ENCODE measurements around the gene NWD2. TPM values are rescaled to one million over a fixed set of nuclear protein-coding genes. Genes with fewer than 3 reads are reported as not detected.
"Not testable (repeated sequence)": the region's sequence is repeated elsewhere in the genome, so short reads cannot be mapped to it uniquely, and the experiment has no call there.

NWD2 gene
- total and polyA plus RNA-seq, 10 donors: 0.05 TPM; not detected in 9

DNA sequence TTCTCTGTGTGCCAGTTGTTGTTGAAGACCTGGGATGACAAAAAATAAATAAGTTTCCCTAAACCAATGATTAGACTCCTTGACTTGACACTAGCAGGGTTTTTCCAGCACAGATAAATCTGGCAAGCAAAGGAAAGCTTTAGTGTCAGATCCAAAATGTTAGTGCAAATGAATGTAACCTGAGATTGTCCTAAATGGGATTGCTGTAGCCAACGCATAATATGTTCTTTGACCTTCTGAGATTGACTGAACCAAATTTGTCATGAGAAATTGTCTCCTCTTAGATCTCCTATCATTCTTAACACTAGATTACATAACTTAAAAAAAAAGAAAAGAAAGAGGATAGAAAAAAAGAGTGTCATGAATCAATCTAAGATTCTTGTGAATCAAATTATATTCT is 245.2 kb downstream of the NWD2 start:
- 64 to 79% (median 77%) methylated on average over 1 of the region's 1 CpG for WGBS, 5 donors
- Histone ChIP-seq H3K36me3 (no peaks in the 10 kb centered on the region), H3K9me3 (peaks cover 0 to 2% (median 0%) of the 10 kb centered on the region in 8 donors), H3K27ac (no peak overlapping the region), H3K4me1 (no peaks in the 10 kb centered on the region), H3K27me3 (replicated peaks in 1 of 7) (no peaks in the 10 kb centered on the region), H3K4me3 (no peak overlapping the region)
- DNase-seq: no peak
- intact Hi-C loops (cut with DNase I; ENCODE audit: low total_unique reads): no loop called here
- TF ChIP-seq POLR2A (IDR thresholded peaks at IDR 0.05) (no peak), POLR2AphosphoS5 (IDR thresholded peaks at IDR 0.05) (no peak)
- TF ChIP-seq, protein P1, sequence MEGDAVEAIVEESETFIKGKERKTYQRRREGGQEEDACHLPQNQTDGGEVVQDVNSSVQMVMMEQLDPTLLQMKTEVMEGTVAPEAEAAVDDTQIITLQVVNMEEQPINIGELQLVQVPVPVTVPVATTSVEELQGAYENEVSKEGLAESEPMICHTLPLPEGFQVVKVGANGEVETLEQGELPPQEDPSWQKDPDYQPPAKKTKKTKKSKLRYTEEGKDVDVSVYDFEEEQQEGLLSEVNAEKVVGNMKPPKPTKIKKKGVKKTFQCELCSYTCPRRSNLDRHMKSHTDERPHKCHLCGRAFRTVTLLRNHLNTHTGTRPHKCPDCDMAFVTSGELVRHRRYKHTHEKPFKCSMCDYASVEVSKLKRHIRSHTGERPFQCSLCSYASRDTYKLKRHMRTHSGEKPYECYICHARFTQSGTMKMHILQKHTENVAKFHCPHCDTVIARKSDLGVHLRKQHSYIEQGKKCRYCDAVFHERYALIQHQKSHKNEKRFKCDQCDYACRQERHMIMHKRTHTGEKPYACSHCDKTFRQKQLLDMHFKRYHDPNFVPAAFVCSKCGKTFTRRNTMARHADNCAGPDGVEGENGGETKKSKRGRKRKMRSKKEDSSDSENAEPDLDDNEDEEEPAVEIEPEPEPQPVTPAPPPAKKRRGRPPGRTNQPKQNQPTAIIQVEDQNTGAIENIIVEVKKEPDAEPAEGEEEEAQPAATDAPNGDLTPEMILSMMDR (IDR thresholded peaks at IDR 0.05 in 8 of 11, conservative IDR thresholded peaks at IDR 0.05 in 3 of 11): no peak

DNA sequence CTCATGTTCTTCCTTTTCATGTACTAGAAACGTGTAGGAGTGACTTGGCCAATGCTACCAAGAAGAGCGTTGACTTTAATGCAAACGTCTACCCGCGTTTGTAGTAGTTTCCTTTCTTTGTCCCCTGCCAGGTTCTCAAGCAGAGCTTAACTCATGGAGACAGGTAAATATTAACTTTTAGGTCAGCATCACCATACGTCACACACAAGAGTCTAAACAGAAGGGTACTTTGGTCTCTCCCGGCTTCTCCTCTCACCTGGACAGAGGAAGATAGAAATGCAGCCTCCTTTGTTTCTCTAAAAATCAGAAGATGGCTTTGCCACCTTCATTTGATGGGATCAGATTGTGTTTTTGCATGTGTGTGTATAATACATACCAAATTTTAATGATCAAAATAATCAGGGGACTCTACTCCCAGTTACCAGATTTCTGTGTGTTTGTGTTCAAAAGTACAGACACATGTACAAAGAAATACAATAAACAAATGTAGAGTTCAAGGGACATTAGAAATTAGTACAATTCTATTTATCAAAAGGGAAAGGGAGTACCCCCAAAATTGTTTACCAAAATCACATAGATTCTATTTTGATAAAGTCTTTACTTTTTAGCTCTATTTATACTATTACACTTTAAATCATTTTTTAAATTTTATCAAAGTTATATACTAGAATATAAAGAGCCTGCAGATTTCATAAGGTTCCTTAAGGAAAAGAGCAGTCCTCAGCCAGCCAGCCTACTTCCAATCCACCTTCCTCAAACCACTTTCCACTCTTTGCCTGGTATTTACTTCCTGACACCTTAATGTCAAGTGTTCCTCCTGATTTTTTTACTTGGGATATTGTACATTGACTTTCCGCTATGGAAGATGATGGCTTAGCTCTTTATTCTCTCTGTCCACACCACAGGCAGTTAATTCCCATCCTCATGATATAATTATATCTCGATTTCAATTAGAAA is 246.1 kb downstream of the NWD2 start:
- 82 to 89% (median 85%) methylated on average over 9 of the region's 9 CpGs for WGBS, 5 donors

DNA sequence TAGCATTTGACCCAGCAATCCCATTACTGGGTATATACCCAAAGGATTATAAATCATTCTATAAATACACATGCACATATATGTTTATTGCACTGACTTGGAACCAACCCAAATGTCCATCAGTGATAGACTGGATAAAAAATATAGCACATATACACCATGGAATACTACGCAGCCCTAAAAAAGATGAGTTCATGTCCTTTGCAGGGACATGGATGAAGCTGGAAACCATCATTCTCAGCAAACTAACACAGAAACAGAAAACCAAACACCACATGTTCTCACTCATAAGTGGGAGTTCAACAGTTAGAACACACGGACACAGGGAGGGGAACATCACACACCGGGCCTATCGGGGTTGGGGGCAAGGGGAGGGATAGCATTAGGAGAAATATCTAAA is 250.8 kb downstream of the NWD2 start:
- H3K4me1 ChIP-seq; H3K36me3 ChIP-seq; DNase-seq; H3K27ac ChIP-seq; H3K27me3 ChIP-seq (replicated peaks in 1 of 7); H3K4me3 ChIP-seq; intact Hi-C loops (cut with DNase I; ENCODE audit: low total_unique reads): not testable (repeated sequence)
- peaks cover 0 to 56% (median 29%) of the 10 kb centered on the region in 8 donors for H3K9me3 ChIP-seq
- WGBS, 5 donors: 94 to 97% (median 95%) methylated on average over 4 of the region's 4 CpGs

More for the DNA sequence above, 246.1 kb downstream of the NWD2 start:
- no peaks in the 10 kb centered on the region for H3K36me3 ChIP-seq
- DNase-seq: no peak
- H3K27ac ChIP-seq: no peak overlapping the region
- H3K27me3 ChIP-seq (replicated peaks in 1 of 7): no peaks in the 10 kb centered on the region
- intact Hi-C loops (cut with DNase I; ENCODE audit: low total_unique reads): no loop called here
- H3K4me3 ChIP-seq: no peak overlapping the region
- no peaks in the 10 kb centered on the region for H3K4me1 ChIP-seq
- no peak for TF ChIP-seq POLR2AphosphoS5 (IDR thresholded peaks at IDR 0.05)
- no peak for TF ChIP-seq POLR2A (IDR thresholded peaks at IDR 0.05)
- TF ChIP-seq, protein P1 (IDR thresholded peaks at IDR 0.05 in 8 of 11, conservative IDR thresholded peaks at IDR 0.05 in 3 of 11): no peak
- peaks cover 0 to 12% (median 7%) of the 10 kb centered on the region in 8 donors for H3K9me3 ChIP-seq

Small RNA genes lying within 50 kb of the gene (microRNA-seq; reads per million reads assigned to microRNA genes)
- 0 reads per million in 3 donors for gene MIR4801

Small RNA genes lying within 50 kb of the gene (small RNA-seq; reads per million reads assigned to genes)
- 0 reads per million in 4 donors for gene MIR4801

Data from spleen (tissue), 11 donors.